22Rv1 (cell line): ENCODE measurements around the gene MRGPRD.

Source experiments
- CTCF ChIP-seq: fragments of 450-650 bp; IDR thresholded peaks from 2 replicates; pipeline ENCODE4 v1.5.1; 2017; ENCODE audit warnings: mild to moderate bottlenecking
- ZFX ChIP-seq: fragments of 450-650 bp; IDR thresholded peaks from 2 replicates; pipeline ENCODE4 v1.6.1; 2017; ENCODE audit warnings: antibody characterized with exemption, borderline replicate concordance

GRCh38 chr11:69009441-69010211 lies 28.8 kb upstream of the MRGPRD start:
- TF ChIP-seq CTCF (no peak), ZFX (no peak)
